Measurements from ENCODE around the gene UGT8. TPM values are rescaled to one million over a fixed set of nuclear protein-coding genes. Genes with fewer than 3 reads are reported as not detected.

UGT8 gene
- total and polyA plus RNA-seq, 9 donors = 0.04 to 4.5 (median 0.60) TPM; not detected in 2

DNA sequence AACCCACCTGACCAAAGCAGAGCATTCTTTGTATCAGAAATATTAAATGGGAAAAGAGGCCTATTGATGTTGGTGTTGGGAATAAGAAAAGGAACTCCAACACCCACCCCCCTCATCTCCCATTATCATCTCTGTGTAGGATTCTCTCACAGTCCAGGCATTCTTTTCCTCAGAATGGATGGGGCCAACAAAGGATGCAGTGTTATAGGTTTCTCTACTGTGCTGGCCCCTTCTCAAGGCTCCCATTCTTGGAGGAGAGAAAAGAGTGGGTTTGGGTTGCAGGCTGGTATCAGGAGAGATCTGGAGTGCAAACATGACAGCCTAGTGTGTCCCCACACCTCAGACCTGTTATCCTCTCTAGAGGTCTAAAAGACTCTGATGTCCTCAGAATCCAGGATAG, 59.6 kb downstream of the UGT8 start:
- Histone ChIP-seq H3K4me1 (ENCODE audit: insufficient read depth) (no peaks in the 10 kb centered on the region), H3K27ac (no peak overlapping the region), H3K36me3 (no peaks in the 10 kb centered on the region), H3K27me3 (no peaks in the 10 kb centered on the region), H3K4me3 (no peak overlapping the region), H3K9me3 (no peaks in the 10 kb centered on the region)
- intact Hi-C loops (cut with DNase I) = no loop called here
- TF ChIP-seq POLR2A (IDR thresholded peaks at IDR 0.05) = no peak
- TF ChIP-seq, protein P1, sequence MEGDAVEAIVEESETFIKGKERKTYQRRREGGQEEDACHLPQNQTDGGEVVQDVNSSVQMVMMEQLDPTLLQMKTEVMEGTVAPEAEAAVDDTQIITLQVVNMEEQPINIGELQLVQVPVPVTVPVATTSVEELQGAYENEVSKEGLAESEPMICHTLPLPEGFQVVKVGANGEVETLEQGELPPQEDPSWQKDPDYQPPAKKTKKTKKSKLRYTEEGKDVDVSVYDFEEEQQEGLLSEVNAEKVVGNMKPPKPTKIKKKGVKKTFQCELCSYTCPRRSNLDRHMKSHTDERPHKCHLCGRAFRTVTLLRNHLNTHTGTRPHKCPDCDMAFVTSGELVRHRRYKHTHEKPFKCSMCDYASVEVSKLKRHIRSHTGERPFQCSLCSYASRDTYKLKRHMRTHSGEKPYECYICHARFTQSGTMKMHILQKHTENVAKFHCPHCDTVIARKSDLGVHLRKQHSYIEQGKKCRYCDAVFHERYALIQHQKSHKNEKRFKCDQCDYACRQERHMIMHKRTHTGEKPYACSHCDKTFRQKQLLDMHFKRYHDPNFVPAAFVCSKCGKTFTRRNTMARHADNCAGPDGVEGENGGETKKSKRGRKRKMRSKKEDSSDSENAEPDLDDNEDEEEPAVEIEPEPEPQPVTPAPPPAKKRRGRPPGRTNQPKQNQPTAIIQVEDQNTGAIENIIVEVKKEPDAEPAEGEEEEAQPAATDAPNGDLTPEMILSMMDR (IDR thresholded peaks at IDR 0.05) = no peak
- no peak for TF ChIP-seq EP300 (IDR thresholded peaks at IDR 0.05)
- DNase-seq = no peak

DNA sequence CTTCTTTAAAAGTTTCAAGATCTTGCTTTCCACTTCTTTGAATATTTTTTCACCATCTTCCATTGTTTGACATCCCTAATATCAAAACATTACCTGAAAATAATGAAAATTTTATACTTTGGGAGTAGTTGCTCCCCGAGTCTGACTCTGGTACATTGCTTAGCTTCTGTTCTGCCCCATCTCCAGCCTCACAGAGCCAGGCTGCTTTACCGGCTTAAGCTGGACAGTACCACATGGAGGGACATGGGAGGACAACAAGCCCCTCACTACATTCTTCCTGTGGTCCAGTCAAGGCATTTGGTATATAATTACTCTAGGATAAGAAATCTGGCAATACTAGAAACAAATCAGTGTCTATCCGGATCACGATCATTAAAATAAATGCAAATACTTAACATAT, 60.2 kb downstream of the UGT8 start:
- 79 to 85% (median 80%) methylated on average over 4 of the region's 4 CpGs for WGBS, 3 donors
- Histone ChIP-seq H3K27ac (no peak overlapping the region), H3K27me3 (no peaks in the 10 kb centered on the region), H3K36me3 (no peaks in the 10 kb centered on the region), H3K4me1 (ENCODE audit: insufficient read depth) (no peaks in the 10 kb centered on the region), H3K4me3 (no peak overlapping the region), H3K9me3 (no peaks in the 10 kb centered on the region)
- TF ChIP-seq, protein P1 (IDR thresholded peaks at IDR 0.05) = no peak
- TF ChIP-seq POLR2A (IDR thresholded peaks at IDR 0.05) (no peak), EP300 (IDR thresholded peaks at IDR 0.05) (no peak)
- no peak for DNase-seq
- intact Hi-C loops (cut with DNase I) = no loop called here

DNA sequence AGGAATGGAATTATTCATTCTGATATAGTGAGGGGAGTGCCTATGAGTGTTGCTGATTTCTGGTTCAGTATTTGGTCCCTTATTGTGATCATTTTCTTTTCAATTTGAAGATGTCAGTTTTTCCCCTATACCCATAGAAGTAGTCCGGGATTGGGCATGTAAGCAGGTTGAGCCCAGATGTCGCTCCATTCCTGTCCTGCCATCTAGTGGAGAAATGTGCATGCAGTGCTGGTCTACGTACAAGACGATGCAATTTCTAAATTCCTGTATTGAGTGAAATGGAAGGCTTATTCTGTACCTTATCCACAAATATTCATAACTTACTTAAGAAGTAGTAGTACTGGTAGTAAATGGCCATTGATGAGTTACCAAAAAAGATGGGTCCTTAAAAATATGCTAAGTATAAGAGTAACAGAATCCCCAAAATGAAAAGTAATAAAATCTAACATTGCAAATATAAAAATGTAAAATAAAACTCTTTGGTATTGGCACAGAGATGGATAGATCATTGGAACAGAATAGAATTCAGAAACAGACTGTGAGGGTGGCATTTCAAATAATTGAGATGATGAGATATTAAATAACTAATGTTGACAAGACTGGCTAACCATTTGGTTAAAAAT, 60.9 kb downstream of the UGT8 start:
- H3K4me1 ChIP-seq (ENCODE audit: insufficient read depth) = no peaks in the 10 kb centered on the region
- no peaks in the 10 kb centered on the region for H3K9me3 ChIP-seq
- no peak for TF ChIP-seq POLR2A (IDR thresholded peaks at IDR 0.05)
- TF ChIP-seq, protein P1 (IDR thresholded peaks at IDR 0.05) = peak in 1 of 3 donors; percentile 27
- intact Hi-C loops (cut with DNase I) = no loop called here
- WGBS, 3 donors = 0 to 3% (median 3%) methylated on average over 4 of the region's 4 CpGs
- DNase-seq = no peak
- no peaks in the 10 kb centered on the region for H3K27me3 ChIP-seq
- H3K36me3 ChIP-seq = no peaks in the 10 kb centered on the region
- H3K27ac ChIP-seq = no peak overlapping the region
- H3K4me3 ChIP-seq = no peak overlapping the region

GRCh38 chr4:114663083-114663482, 64.5 kb downstream of the UGT8 start:
- Histone ChIP-seq H3K9me3 (no peaks in the 10 kb centered on the region), H3K4me3 (no peak overlapping the region), H3K27me3 (no peaks in the 10 kb centered on the region), H3K27ac (no peak overlapping the region), H3K36me3 (no peaks in the 10 kb centered on the region), H3K4me1 (ENCODE audit: insufficient read depth) (no peaks in the 10 kb centered on the region)
- 83 to 85% (median 83%) methylated on average over 5 of the region's 5 CpGs for WGBS, 3 donors
- intact Hi-C loops (cut with DNase I) = no loop called here
- DNase-seq = no peak
- TF ChIP-seq POLR2A (IDR thresholded peaks at IDR 0.05) (no peak), EP300 (IDR thresholded peaks at IDR 0.05) (no peak)
- TF ChIP-seq, protein P1 (IDR thresholded peaks at IDR 0.05) = no peak

Measured in ovary (tissue), 9 donors.